SHP77 treated with DMSO at 0.1 percent for 48 hours (cell line): ENCODE results near the gene RALGPS1.

Source experiments
- DNase-seq: peaks from one replicate; lab custom pipeline; 2025; lab: John Stamatoyannopoulos, UW

The RALGPS1 gene

GRCh38 chr9:127079446-127080140, 165.0 kb downstream of the RALGPS1 start:
- no peak for DNase-seq

- no peak for DNase-seq
Measured at GRCh38 chr9:127081250-127082185, 166.9 kb downstream of the RALGPS1 start.

- no peak for DNase-seq
Measured at GRCh38 chr9:127083138-127083980, 168.8 kb downstream of the RALGPS1 start.

- DNase-seq: no peak
Measured at GRCh38 chr9:127084076-127085039, 169.8 kb downstream of the RALGPS1 start.

GRCh38 chr9:127085186-127085585, 170.6 kb downstream of the RALGPS1 start:
- DNase-seq: no peak

GRCh38 chr9:127086771-127087170, 172.2 kb downstream of the RALGPS1 start:
- DNase-seq: no peak

GRCh38 chr9:127087411-127087810, 172.8 kb downstream of the RALGPS1 start:
- no peak for DNase-seq

- DNase-seq: no peak
Measured at GRCh38 chr9:127087836-127088235, 173.3 kb downstream of the RALGPS1 start.

GRCh38 chr9:127088724-127089615, 174.4 kb downstream of the RALGPS1 start:
- DNase-seq: no peak

GRCh38 chr9:127089631-127090081, 175.1 kb downstream of the RALGPS1 start:
- DNase-seq: no peak

- DNase-seq: no peak
Measured at GRCh38 chr9:127090341-127090985, 175.9 kb downstream of the RALGPS1 start.

- no peak for DNase-seq
Measured at GRCh38 chr9:127091526-127091925, 176.9 kb downstream of the RALGPS1 start.

- no peak for DNase-seq
Measured at GRCh38 chr9:127092041-127092608, 177.5 kb downstream of the RALGPS1 start.

- no peak for DNase-seq
Measured at GRCh38 chr9:127093319-127094020, 178.9 kb downstream of the RALGPS1 start.

GRCh38 chr9:127095411-127095810, 180.8 kb downstream of the RALGPS1 start:
- no peak for DNase-seq

GRCh38 chr9:127096208-127096607, 181.6 kb downstream of the RALGPS1 start:
- no peak for DNase-seq

GRCh38 chr9:127097683-127098082, 183.1 kb downstream of the RALGPS1 start:
- DNase-seq: no peak

GRCh38 chr9:127098916-127099553, 184.5 kb downstream of the RALGPS1 start:
- no peak for DNase-seq
